ENCODE results near the gene FIGN. TPM values are rescaled to one million over a fixed set of nuclear protein-coding genes. Genes with fewer than 3 reads are reported as not detected.

Gene FIGN
- total and polyA plus RNA-seq, 9 of the 15 experiments (the other 6 are each of a cell fraction or from before 2014, with no cell fraction given): 0.02 TPM; not detected in 8

DNA sequence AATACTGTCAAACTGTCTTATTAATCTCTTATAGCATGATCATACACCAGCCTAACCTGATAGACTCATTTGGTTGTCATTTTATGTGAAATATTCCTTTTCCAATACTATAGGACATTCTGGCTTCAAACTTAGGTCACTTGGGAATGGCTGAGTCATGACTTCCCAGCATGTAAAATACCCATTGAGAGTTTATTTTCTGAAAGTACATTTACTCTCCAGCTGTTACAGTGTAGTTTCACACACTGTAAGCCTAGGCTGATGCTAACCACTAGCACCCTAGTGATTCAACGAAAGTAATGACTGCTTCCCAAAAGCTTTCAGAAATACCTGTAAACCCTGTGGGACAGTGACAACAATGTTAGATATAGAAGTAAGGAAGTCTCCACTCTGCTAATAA is 93.8 kb downstream of the FIGN start (continued):
- TF ChIP-seq, protein P1, sequence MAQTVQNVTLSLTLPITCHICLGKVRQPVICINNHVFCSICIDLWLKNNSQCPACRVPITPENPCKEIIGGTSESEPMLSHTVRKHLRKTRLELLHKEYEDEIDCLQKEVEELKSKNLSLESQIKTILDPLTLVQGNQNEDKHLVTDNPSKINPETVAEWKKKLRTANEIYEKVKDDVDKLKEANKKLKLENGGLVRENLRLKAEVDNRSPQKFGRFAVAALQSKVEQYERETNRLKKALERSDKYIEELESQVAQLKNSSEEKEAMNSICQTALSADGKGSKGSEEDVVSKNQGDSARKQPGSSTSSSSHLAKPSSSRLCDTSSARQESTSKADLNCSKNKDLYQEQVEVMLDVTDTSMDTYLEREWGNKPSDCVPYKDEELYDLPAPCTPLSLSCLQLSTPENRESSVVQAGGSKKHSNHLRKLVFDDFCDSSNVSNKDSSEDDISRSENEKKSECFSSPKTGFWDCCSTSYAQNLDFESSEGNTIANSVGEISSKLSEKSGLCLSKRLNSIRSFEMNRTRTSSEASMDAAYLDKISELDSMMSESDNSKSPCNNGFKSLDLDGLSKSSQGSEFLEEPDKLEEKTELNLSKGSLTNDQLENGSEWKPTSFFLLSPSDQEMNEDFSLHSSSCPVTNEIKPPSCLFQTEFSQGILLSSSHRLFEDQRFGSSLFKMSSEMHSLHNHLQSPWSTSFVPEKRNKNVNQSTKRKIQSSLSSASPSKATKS (CRISPR knock-in tag; IDR thresholded peaks at IDR 0.05): no peak
- TF ChIP-seq SMARCA4 (IDR thresholded peaks at IDR 0.05): no peak
- TF ChIP-seq ZFP30 (CRISPR knock-in tag; IDR thresholded peaks at IDR 0.05; ENCODE audit: borderline replicate concordance): no peak
- TF ChIP-seq TAF7 (tag; IDR thresholded peaks at IDR 0.05): no peak
- TF ChIP-seq HMGN3 (IDR thresholded peaks at IDR 0.05; ENCODE audit: borderline replicate concordance, extremely low read depth, insufficient read length, low read depth, low read length): no peak
- TF ChIP-seq, protein P2, sequence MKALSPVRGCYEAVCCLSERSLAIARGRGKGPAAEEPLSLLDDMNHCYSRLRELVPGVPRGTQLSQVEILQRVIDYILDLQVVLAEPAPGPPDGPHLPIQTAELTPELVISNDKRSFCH (CRISPR knock-in tag; IDR thresholded peaks at IDR 0.05): no peak
- TF ChIP-seq, protein P2 (tag; IDR thresholded peaks at IDR 0.05): no peak
- TF ChIP-seq KLF10 (CRISPR knock-in tag; IDR thresholded peaks at IDR 0.05): no peak
- TF ChIP-seq ZFX (CRISPR knock-in tag; IDR thresholded peaks at IDR 0.05): no peak
- TF ChIP-seq, protein P3, sequence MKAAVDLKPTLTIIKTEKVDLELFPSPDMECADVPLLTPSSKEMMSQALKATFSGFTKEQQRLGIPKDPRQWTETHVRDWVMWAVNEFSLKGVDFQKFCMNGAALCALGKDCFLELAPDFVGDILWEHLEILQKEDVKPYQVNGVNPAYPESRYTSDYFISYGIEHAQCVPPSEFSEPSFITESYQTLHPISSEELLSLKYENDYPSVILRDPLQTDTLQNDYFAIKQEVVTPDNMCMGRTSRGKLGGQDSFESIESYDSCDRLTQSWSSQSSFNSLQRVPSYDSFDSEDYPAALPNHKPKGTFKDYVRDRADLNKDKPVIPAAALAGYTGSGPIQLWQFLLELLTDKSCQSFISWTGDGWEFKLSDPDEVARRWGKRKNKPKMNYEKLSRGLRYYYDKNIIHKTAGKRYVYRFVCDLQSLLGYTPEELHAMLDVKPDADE (conservative IDR thresholded peaks at IDR 0.05; ENCODE audit: control insufficient read depth, low read depth, low read length): no peak
- TF ChIP-seq, protein P4, sequence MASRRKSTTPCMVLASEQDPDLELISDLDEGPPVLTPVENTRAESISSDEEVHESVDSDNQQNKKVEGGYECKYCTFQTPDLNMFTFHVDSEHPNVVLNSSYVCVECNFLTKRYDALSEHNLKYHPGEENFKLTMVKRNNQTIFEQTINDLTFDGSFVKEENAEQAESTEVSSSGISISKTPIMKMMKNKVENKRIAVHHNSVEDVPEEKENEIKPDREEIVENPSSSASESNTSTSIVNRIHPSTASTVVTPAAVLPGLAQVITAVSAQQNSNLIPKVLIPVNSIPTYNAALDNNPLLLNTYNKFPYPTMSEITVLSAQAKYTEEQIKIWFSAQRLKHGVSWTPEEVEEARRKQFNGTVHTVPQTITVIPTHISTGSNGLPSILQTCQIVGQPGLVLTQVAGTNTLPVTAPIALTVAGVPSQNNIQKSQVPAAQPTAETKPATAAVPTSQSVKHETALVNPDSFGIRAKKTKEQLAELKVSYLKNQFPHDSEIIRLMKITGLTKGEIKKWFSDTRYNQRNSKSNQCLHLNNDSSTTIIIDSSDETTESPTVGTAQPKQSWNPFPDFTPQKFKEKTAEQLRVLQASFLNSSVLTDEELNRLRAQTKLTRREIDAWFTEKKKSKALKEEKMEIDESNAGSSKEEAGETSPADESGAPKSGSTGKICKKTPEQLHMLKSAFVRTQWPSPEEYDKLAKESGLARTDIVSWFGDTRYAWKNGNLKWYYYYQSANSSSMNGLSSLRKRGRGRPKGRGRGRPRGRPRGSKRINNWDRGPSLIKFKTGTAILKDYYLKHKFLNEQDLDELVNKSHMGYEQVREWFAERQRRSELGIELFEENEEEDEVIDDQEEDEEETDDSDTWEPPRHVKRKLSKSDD (conservative IDR thresholded peaks at IDR 0.05; ENCODE audit: low read length): no peak

All from K562 (cell line).